HG03025 (cell line): ENCODE measurements around the gene GOLM1.

Experiments used
- ATAC-seq: cut with Tn5 transposase; IDR thresholded peaks from one replicate; pipeline ENCODE4 v1.9.1; 2021; ENCODE audit warnings: mild to moderate bottlenecking, moderate library complexity; ENCODE audit not compliant: unreplicated experiment, low FRiP score

Gene GOLM1

GRCh38 chr9:85994191-85994590 is 105.2 kb downstream of the GOLM1 start:
- no peak for ATAC-seq

DNA sequence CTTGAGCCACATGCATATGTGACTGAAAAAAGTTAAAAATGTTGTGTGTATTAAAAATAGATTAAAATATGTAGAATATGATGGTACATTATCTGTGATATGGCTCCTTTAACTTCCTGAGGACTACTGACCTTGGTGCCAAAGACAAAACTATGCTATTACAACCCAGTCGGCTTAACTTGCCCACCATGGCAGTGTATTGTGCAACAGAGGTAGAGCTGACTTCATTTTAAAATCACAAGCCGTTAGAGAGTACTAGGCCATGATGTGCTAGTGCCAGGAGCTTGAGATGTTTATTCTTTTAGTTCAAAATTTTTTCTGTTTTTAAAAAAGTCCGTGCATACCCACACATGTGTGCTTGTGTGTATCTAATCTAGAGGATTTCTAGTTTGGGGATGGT is 112.1 kb downstream of the GOLM1 start:
- ATAC-seq = no peak

- ATAC-seq = no peak
Observed at GRCh38 chr9:85984457-85984856, 114.9 kb downstream of the GOLM1 start.

GRCh38 chr9:85981369-85981768 is 118.0 kb downstream of the GOLM1 start:
- no peak for ATAC-seq

- no peak for ATAC-seq
Observed at GRCh38 chr9:85978496-85978895, 120.9 kb downstream of the GOLM1 start.
